K562 (cell line): Measurements from ENCODE around the gene SPECC1L. TPM values are rescaled to one million over a fixed set of nuclear protein-coding genes. Genes with fewer than 3 reads are reported as not detected.

ENCODE experiments used
- ATF7 ChIP-seq: fragments of 450-650 bp; IDR thresholded peaks from 2 replicates; pipeline ENCODE4 v1.7.1; 2014; ENCODE audit warnings: mild to moderate bottlenecking, moderate library complexity
- BCL6 ChIP-seq: fragments of 250-450 bp; sonication (Bioruptor Pico); IDR thresholded peaks from 2 replicates; pipeline ENCODE4 v1.4.0; 2020
- CREB1 ChIP-seq, 2 experiments: sonication (generic) in 1 of 2; formaldehyde crosslinking in 1 of 2; IDR thresholded peaks; 2 replicates each; pipeline versions ENCODE4 v1.6.1 to v1.8.0; 2012 to 2022; ENCODE audit warnings: inconsistent platforms in 1 of 2, mild to moderate bottlenecking in 1 of 2, missing genetic modification reagents in 1 of 2, moderate library complexity in 1 of 2
- CTCF ChIP-seq, 3 experiments: IDR thresholded peaks in 2 of 3; conservative IDR thresholded peaks in 1 of 3; 2 replicates each; pipeline ENCODE4 v1.5.1; 2011 to 2012; ENCODE audit warnings: low read length in 3 of 3, mild to moderate bottlenecking in 3 of 3, control low read depth in 2 of 3, improper control_type of control experiment in 1 of 3, inconsistent platforms in 1 of 3, low read depth in 1 of 3, mixed read lengths in 1 of 3, moderate library complexity in 1 of 3; ENCODE audit not compliant: insufficient read depth in 2 of 3
- ERF ChIP-seq: fragments of 450-650 bp; formaldehyde crosslinking; IDR thresholded peaks from 2 replicates; pipeline ENCODE4 v1.4.0; 2020; ENCODE audit warnings: mild to moderate bottlenecking, mixed read lengths
- ESRRB ChIP-seq: fragments of 250-450 bp; sonication (Bioruptor Pico); IDR thresholded peaks from 2 replicates; pipeline ENCODE4 v1.5.0; 2020; ENCODE audit warnings: mild to moderate bottlenecking, moderate library complexity, borderline replicate concordance
- ETV5 ChIP-seq: sonication (generic); formaldehyde crosslinking; IDR thresholded peaks from 2 replicates; pipeline ENCODE4 v1.4.0; 2020; ENCODE audit warnings: low read depth, mild to moderate bottlenecking, missing genetic modification reagents
- JUNB ChIP-seq: fragments of 450-650 bp; formaldehyde crosslinking; conservative IDR thresholded peaks from 2 replicates; pipeline ENCODE4 v1.4.0; 2020; ENCODE audit warnings: mild to moderate bottlenecking
- KLF1 ChIP-seq: fragments of 450-650 bp; IDR thresholded peaks from 2 replicates; pipeline ENCODE4 v1.6.1; 2016; ENCODE audit warnings: missing genetic modification characterization, missing compliant biosample characterization
- MEIS2 ChIP-seq: fragments of 450-650 bp; IDR thresholded peaks from 2 replicates; pipeline ENCODE4 v1.6.1; 2014; ENCODE audit warnings: mild to moderate bottlenecking; ENCODE audit not compliant: partially characterized antibody
- RAD21 ChIP-seq, 2 experiments: fragments of 250-450 bp in 1 of 2; fragments of 450-650 bp in 1 of 2; sonication (Bioruptor Pico) in 1 of 2; formaldehyde crosslinking in 1 of 2; IDR thresholded peaks in 1 of 2; conservative IDR thresholded peaks in 1 of 2; 2 replicates each; pipeline versions ENCODE4 v1.4.0 to v1.8.0; 2020 to 2022; ENCODE audit warnings: mild to moderate bottlenecking in 2 of 2, moderate library complexity in 1 of 2
- RB1 ChIP-seq: fragments of 450-650 bp; IDR thresholded peaks from 2 replicates; pipeline ENCODE4 v1.6.1; 2017; ENCODE audit warnings: low read depth, mild to moderate bottlenecking
- RBM34 ChIP-seq: fragments of 200-400 bp; formaldehyde crosslinking; IDR thresholded peaks from 2 replicates; pipeline ENCODE4 v1.6.1; 2018; ENCODE audit warnings: low read length, borderline replicate concordance; ENCODE audit not compliant: insufficient read depth
- REST ChIP-seq, 2 experiments: fragments of 450-650 bp; formaldehyde crosslinking in 1 of 2; IDR thresholded peaks; 2 replicates each; pipeline versions ENCODE4 v1.4.0 to v1.6.1; 2014 to 2020; ENCODE audit warnings: mild to moderate bottlenecking in 2 of 2, borderline replicate concordance in 1 of 2, low read depth in 1 of 2
- SOX6 ChIP-seq: fragments of 450-650 bp; IDR thresholded peaks from 2 replicates; pipeline ENCODE4 v1.6.1; 2014; ENCODE audit warnings: mild to moderate bottlenecking
- TBP ChIP-seq: optimal IDR thresholded peaks from 2 replicates; pipeline ENCODE3; 2011; ENCODE audit warnings: low read depth, low read length, improper control_type of control experiment
- ZBTB7A ChIP-seq: IDR thresholded peaks from 2 replicates; pipeline ENCODE4 v1.6.1; 2011; ENCODE audit warnings: low read depth, mild to moderate bottlenecking, low read length, moderate library complexity, borderline replicate concordance; ENCODE audit not compliant: control insufficient read depth
- polyA plus RNA-seq, 8 experiments: library from polyadenylated mRNA; depleted of rRNA in 4 of 8; stranded (reverse) in 5 of 8; unstranded in 3 of 8; fragments of >200 nt; fragmentation: Nextera tagmentation in 2 of 8; fragmentation: Illumina TruSeq in 1 of 8; extraction: Ambion mirVana in 2 of 8; extraction: Trizol in 1 of 8; gene quantifications; 2 replicates each; pipeline versions ENCODE4 v1.2.1 to v1.2.3, GENCODE V29; 2011 to 2014; ENCODE audit warnings: inconsistent platforms in 1 of 8, missing spikeins in 1 of 8
- total RNA-seq, 7 experiments: library from RNA; depleted of rRNA in 6 of 7; stranded (reverse); fragments of >200 nt in 6 of 7; fragmentation: Illumina TruSeq in 2 of 7; extraction: Trizol in 2 of 7; gene quantifications; 2 replicates each; pipeline versions ENCODE4 v1.2.1 to v1.2.3, GENCODE V29; 2011 to 2021; ENCODE audit warnings: low replicate concordance in 1 of 7

The SPECC1L gene
- total and polyA plus RNA-seq, 9 of the 15 experiments (the other 6 are each of a cell fraction or from before 2014, with no cell fraction given) = 1.4 to 27.9 (median 14.5) TPM

- TF ChIP-seq TBP (peak; percentile 79), RBM34 (0 out of 2 replicates have a peak, but pooled peaks have one; percentile 41), JUNB (CRISPR knock-in tag) (no peak), RAD21 (CRISPR knock-in tag; conservative IDR thresholded peaks at IDR 0.05 in 1 of 2, IDR thresholded peaks at IDR 0.05 in 1 of 2) (no peak), CTCF (IDR thresholded peaks at IDR 0.05 in 2 of 3, conservative IDR thresholded peaks at IDR 0.05 in 1 of 3; ENCODE audit: insufficient read depth in 2 of 3, low read depth in 1 of 3, low read length in 3 of 3) (peak in 2 of 3 experiments; percentile 16 to 34; a peak in 2 of 6 replicates), RB1 (peak; percentile 76; the same call in 1 of the 2 replicates), ATF7 (peak; percentile 90), KLF1 (tag) (no peak; the same call in 1 of the 2 replicates), ESRRB (CRISPR knock-in tag) (no peak), SOX6 (0 out of 2 replicates have a peak, but pooled peaks have one; percentile 15), MEIS2 (peak; percentile 56), CREB1 (IDR thresholded peaks at IDR 0.05) (no peak), CREB1 (CRISPR knock-in tag; IDR thresholded peaks at IDR 0.05) (peak; percentile 43; the same call in 1 of the 2 replicates), REST (IDR thresholded peaks at IDR 0.05; ENCODE audit: borderline replicate concordance) (peak; percentile 77), REST (CRISPR knock-in tag; IDR thresholded peaks at IDR 0.05; ENCODE audit: low read depth) (no peak), ETV5 (no peak), ERF (CRISPR knock-in tag) (0 out of 2 replicates have a peak, but pooled peaks have one; percentile 47), ZBTB7A (peak; percentile 45; the same call in 1 of the 2 replicates), BCL6 (CRISPR knock-in tag) (no peak)
Observed at GRCh38 chr22:24270556-24271385, at the start of gene SPECC1L (continued).
